ENCODE measurements around the gene LTBP4.
"Not testable (repeated sequence)": the region's sequence is repeated elsewhere in the genome, so short reads cannot be mapped to it uniquely, and the experiment has no call there.

LTBP4 gene

GRCh38 chr19:40627486-40628279 lies 26.5 kb downstream of the LTBP4 start:
- DNase-seq (ENCODE audit: low read depth in 2 of 2), result no peak

GRCh38 chr19:40629346-40629745 lies 28.2 kb downstream of the LTBP4 start:
- DNase-seq (ENCODE audit: low read depth in 2 of 2), result no peak

- no peak for DNase-seq (ENCODE audit: low read depth in 2 of 2)
Observed at GRCh38 chr19:40630571-40631160, 29.5 kb downstream of the LTBP4 start.

- no peak for DNase-seq (ENCODE audit: low read depth in 2 of 2)
Observed at GRCh38 chr19:40632311-40633036, 31.3 kb downstream of the LTBP4 start.

GRCh38 chr19:40633207-40633606 lies 32.0 kb downstream of the LTBP4 start:
- no peak for DNase-seq (ENCODE audit: low read depth in 2 of 2)

- no peak for DNase-seq (ENCODE audit: low read depth in 2 of 2)
Observed at GRCh38 chr19:40638327-40638726, 37.2 kb downstream of the LTBP4 start.

- no peak for DNase-seq (ENCODE audit: low read depth in 2 of 2)
Observed at GRCh38 chr19:40639638-40639982, 38.4 kb downstream of the LTBP4 start.

- DNase-seq (ENCODE audit: low read depth in 2 of 2), result no peak
Observed at GRCh38 chr19:40640744-40641143, 39.6 kb downstream of the LTBP4 start.

GRCh38 chr19:40641281-40641680 lies 40.1 kb downstream of the LTBP4 start:
- DNase-seq (ENCODE audit: low read depth in 2 of 2), result no peak

- no peak for DNase-seq (ENCODE audit: low read depth in 2 of 2)
Observed at GRCh38 chr19:40642051-40642706, 41.0 kb downstream of the LTBP4 start.

GRCh38 chr19:40642757-40643305 lies 41.7 kb downstream of the LTBP4 start:
- DNase-seq (ENCODE audit: low read depth in 2 of 2), result no peak

GRCh38 chr19:40646743-40647254 lies 45.6 kb downstream of the LTBP4 start:
- no peak for DNase-seq (ENCODE audit: low read depth in 2 of 2)

- not testable (repeated sequence) for DNase-seq (ENCODE audit: low read depth in 2 of 2)
Observed at GRCh38 chr19:40649903-40650675, 48.9 kb downstream of the LTBP4 start.

- no peak for DNase-seq (ENCODE audit: low read depth in 2 of 2)
Observed at GRCh38 chr19:40650749-40651305, 49.7 kb downstream of the LTBP4 start.

- not testable (repeated sequence) for DNase-seq (ENCODE audit: low read depth in 2 of 2)
Observed at GRCh38 chr19:40652303-40652702, 51.1 kb downstream of the LTBP4 start.

- DNase-seq (ENCODE audit: low read depth in 2 of 2), result not testable (repeated sequence)
Observed at GRCh38 chr19:40655684-40656083, 54.5 kb downstream of the LTBP4 start.

GRCh38 chr19:40658031-40658430 lies 56.9 kb downstream of the LTBP4 start:
- DNase-seq (ENCODE audit: low read depth in 2 of 2), result no peak

GRCh38 chr19:40659116-40659515 lies 57.9 kb downstream of the LTBP4 start:
- DNase-seq (ENCODE audit: low read depth in 2 of 2), result no peak

GRCh38 chr19:40659566-40659965 lies 58.4 kb downstream of the LTBP4 start:
- no peak for DNase-seq (ENCODE audit: low read depth in 2 of 2)

GRCh38 chr19:40661616-40662015 lies 60.4 kb downstream of the LTBP4 start:
- no peak for DNase-seq (ENCODE audit: low read depth in 2 of 2)
